HG03066 (cell line): Measurements from ENCODE around the gene NEDD9.

Experiments
- ATAC-seq: cut with Tn5 transposase; IDR thresholded peaks from one replicate; pipeline ENCODE4 v1.9.1; 2021; ENCODE audit warnings: low read depth; ENCODE audit not compliant: unreplicated experiment

NEDD9 gene

GRCh38 chr6:11187301-11187700, 45.2 kb downstream of the NEDD9 start:
- no peak for ATAC-seq

GRCh38 chr6:11185204-11185842, 47.1 kb downstream of the NEDD9 start:
- ATAC-seq = no peak

- ATAC-seq = no peak
Observed at GRCh38 chr6:11183761-11184362, 48.6 kb downstream of the NEDD9 start.

- ATAC-seq = no peak
Observed at GRCh38 chr6:11181478-11182136, 50.9 kb downstream of the NEDD9 start.

- no peak for ATAC-seq
Observed at GRCh38 chr6:11179419-11180202, 52.9 kb downstream of the NEDD9 start.

- no peak for ATAC-seq
Observed at GRCh38 chr6:11179088-11179418, 53.4 kb downstream of the NEDD9 start.

GRCh38 chr6:11177271-11177670, 55.2 kb downstream of the NEDD9 start:
- no peak for ATAC-seq

- no peak for ATAC-seq
Observed at GRCh38 chr6:11174242-11174611, 58.2 kb downstream of the NEDD9 start.

- no peak for ATAC-seq
Observed at GRCh38 chr6:11172501-11173327, 59.8 kb downstream of the NEDD9 start.

- ATAC-seq = no peak
Observed at GRCh38 chr6:11171952-11172351, 60.5 kb downstream of the NEDD9 start.

- ATAC-seq = no peak
Observed at GRCh38 chr6:11168091-11168635, 64.3 kb downstream of the NEDD9 start.

GRCh38 chr6:11166948-11167347, 65.5 kb downstream of the NEDD9 start:
- ATAC-seq = no peak

- no peak for ATAC-seq
Observed at GRCh38 chr6:11164717-11165646, 67.5 kb downstream of the NEDD9 start.

- no peak for ATAC-seq
Observed at GRCh38 chr6:11163932-11164331, 68.5 kb downstream of the NEDD9 start.

GRCh38 chr6:11162262-11162661, 70.2 kb downstream of the NEDD9 start:
- ATAC-seq = no peak

- no peak for ATAC-seq
Observed at GRCh38 chr6:11161031-11161956, 71.2 kb downstream of the NEDD9 start.

GRCh38 chr6:11160199-11160598, 72.3 kb downstream of the NEDD9 start:
- ATAC-seq = no peak

- no peak for ATAC-seq
Observed at GRCh38 chr6:11155589-11155988, 76.9 kb downstream of the NEDD9 start.
